ENCODE measurements around the gene EHD2.
A peak's percentile ranks its signal among the peaks of the same experiment; 100 is the strongest.
"Not testable (repeated sequence)": the region's sequence is repeated elsewhere in the genome, so short reads cannot be mapped to it uniquely, and the experiment has no call there.

The EHD2 gene

GRCh38 chr19:47750752-47751151, 37.5 kb downstream of the EHD2 start:
- DNase-seq (ENCODE audit: low read depth, low spot score): no peak

DNA sequence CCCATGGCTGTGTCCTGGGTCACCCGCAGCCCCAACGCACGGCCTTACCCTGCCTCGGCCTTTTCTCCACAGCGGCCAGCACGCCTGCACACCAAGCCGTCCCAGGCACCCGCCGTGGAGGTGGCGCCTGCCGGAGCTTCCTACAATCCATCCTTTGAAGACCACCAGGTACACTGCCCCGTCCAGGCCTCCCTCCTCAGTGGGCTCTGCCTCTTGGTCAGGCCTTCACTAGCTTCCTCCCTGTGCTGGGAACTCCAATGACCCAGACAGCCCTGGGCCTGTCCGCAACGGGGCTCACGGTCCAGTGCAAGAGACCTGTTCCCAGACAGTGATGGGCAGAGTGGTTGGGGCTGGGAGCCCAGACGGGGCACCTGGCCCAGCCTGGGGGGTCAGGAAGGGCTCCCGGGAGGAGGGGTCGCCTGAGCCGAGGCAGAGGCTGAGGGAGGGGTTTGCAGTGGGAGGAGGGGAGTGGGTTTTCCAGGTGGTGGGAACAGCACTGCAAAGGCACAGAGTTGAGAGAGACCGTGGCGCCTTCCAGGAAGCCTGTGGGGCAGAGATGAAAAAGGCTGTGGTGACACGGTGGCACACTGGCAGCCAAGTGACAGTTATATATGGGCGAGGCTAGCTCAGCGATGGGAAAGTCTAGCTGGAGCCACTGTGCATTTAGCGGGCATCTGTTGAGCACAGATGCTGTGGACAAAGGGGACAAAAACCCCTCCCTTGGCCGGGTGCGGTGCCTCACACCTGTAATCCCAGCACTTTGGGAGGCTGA, 39.4 kb downstream of the EHD2 start:
- no peak for DNase-seq (ENCODE audit: low read depth, low spot score)

DNA sequence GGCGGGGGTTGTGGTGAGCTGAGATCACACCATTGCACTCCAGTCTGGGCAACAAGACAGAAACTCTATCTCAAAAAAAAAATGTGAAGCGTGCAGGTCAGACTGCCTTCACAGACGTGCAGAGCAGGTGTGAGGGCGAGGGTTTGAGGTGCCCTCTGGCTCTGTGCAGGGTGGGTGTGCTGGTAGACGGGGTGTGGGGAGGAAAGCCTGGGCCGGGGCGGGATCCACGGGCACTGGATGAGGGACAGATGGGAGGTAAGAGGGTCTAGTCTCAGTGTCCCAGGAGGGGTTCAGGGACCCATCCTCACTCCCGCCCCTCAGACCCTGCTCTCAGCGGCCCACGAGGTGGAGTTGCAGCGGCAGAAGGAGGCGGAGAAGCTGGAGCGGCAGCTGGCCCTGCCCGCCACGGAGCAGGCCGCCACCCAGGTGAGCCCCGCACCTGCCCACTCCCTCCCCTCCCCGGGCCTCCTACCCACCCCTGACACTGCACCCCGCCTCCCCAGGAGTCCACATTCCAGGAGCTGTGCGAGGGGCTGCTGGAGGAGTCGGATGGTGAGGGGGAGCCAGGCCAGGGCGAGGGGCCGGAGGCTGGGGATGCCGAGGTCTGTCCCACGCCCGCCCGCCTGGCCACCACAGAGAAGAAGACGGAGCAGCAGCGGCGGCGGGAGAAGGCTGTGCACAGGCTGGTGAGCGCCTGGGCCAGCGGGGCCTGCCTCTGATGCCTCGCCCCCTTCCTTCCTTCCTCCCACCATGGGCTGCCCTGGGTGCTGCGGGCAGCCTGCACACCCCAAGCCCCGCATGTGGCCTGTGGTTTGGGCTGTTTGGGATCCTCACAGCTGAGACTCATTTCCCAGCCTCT, 41.2 kb downstream of the EHD2 start:
- DNase-seq (ENCODE audit: low read depth, low spot score): no peak

- DNase-seq (ENCODE audit: low read depth, low spot score): no peak
Measured at GRCh38 chr19:47755065-47755761, 42.0 kb downstream of the EHD2 start.

DNA sequence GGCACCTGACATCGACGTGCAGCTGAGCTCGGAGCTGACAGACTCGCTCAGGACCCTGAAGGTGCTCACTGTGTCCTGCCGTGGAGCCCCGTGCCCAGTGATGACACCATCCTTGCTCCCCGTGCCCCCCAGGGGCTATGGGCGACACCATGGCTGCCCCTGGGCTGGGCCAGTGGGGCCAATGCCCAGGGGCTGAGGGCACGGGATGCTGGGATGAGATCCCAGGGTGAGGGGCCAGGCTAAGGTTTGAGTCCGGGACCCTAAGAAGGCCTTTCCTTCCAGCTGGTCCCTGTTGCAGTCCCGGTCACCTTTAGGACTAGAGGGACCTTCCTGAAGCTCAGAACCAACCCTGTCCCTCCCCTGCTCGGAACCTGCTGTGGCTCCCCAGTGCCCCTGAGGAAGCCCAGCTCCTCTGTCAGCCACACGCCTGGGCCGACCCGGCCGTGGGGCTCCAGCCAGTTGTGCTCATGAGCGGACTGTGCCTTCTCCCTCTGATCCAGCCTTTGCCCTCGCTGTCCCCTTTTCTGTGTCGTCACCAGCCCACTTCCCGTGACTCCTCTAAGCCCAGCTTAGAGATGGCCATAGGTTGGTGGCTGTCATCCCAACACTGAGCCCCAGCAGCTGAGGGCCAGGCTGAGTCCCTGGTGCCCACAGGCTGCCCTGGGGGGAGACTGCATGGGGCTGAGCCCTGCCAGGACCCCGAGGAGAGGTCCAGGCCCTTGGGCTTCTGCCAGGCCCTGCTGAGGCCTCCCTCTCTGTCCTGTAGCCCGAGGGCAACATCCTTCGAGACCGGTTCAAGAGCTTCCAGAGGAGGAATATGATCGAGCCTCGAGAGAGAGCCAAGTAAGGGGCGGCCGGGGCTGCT, 42.8 kb downstream of the EHD2 start:
- DNase-seq (ENCODE audit: low read depth, low spot score): no peak

GRCh38 chr19:47756627-47756929, 43.4 kb downstream of the EHD2 start:
- no peak for DNase-seq (ENCODE audit: low read depth, low spot score)

DNA sequence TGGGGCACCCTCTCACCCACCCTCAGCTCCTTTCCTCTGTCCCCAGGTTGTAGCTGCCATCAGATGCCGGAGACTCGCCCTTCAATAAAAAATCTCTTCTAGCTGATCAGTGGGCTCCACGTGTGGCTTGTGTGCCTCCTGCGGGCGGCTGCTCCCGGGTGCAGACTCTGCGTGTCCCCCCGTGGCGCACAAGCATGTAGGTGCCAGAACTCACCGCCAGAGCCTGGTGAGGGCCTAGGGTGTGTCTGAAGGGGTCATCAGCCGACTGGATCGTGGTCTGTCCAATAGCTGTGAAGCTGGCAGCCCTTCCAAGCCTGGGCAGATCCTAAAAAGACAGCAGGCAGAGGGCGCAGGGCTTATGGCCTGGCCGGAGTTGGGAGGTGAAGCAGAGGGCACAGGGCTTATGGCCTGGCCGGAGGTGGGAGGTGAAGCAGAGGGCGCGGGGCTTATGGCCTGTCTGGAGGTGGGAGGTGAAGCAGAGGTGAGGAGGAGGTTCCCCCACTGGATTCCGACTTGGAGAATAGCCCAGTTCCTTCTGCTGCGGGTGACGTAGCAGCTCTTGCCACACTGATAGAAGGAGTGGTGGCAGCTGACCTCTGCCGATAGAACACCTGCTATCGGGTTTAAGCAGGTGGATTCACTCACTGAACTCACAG, 43.9 kb downstream of the EHD2 start:
- DNase-seq (ENCODE audit: low read depth, low spot score): no peak

DNA sequence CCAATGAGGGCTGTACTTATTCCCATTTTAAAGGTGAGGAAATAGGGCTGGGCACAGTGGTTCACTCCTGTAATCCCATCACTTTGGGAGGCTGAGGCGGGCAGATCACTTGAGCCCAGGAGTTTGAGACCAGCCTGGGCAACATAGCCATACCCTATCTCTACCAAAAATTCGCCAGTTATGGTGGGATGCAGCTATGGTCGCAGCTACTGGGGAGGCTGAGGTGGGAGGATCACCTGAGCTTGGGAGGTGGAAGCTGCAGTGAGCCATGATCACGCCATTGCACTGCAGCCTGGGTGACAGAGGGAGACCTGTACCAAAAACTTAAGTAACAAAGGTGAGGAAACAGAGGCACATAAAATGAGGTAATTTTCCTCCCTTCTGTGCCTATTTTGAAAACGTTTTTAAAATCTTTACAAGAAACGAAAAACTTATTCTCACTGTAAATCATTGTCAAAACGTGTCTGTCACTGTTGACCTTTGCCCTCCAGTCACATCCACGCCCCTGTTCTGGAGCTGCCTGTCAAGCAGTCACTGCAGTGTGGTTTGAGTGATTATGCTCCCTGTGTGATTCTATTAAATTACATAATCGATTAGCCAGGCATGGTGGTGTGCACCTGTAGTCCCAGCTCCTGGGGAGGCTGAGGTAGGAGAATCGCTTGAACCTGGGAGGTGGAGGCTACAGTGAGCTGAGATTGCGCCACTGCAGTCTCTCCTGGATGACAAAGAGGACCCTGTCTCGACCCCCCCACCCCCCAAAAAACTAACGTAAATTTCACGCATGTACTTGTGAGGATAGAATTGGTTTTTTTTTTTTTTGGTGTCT, 44.6 kb downstream of the EHD2 start:
- no peak for DNase-seq (ENCODE audit: low read depth, low spot score)

- no peak for DNase-seq (ENCODE audit: low read depth, low spot score)
Measured at GRCh38 chr19:47758443-47758804, 45.2 kb downstream of the EHD2 start.

DNA sequence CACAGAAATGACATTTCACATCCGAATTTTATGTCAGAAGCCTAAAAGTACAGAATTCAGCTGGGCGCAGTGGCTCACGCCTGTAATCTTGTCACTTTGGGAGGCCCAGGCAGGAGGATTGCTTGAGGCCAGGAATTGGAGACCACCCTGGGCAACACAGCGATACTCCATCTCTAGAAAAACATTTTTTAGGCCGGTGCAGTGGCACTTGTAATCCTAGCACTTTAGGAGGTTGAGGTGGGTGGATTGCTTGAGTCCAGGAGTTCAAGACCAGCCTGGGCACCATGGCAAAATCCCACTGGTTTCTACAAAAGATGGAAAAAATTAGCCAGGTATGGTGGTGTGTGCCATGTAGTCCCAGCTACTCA, 47.4 kb downstream of the EHD2 start:
- DNase-seq (ENCODE audit: low read depth, low spot score): no peak

GRCh38 chr19:47761566-47761965, 48.3 kb downstream of the EHD2 start:
- no peak for DNase-seq (ENCODE audit: low read depth, low spot score)

DNA sequence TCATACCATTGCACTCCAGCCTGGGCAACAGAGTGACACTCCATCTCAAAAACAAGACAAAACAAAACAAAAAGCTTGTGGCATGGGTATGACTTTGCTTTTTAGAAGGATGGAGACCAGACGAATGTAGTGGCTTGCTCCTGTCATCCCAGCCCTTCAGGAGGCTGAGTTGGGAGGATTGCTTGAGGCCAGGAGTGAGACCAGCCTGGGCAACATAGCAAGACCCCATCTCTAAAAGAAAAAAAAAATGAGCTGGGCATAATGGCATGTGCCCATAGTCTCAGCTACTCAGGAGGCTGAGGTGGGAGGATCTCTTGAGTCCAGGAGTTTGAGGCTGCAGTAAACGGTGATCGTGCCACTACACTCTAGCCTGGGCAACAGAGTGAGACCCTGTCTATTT, 48.9 kb downstream of the EHD2 start:
- DNase-seq (ENCODE audit: low read depth, low spot score): no peak

GRCh38 chr19:47762615-47763308, 49.5 kb downstream of the EHD2 start:
- no peak for DNase-seq (ENCODE audit: low read depth, low spot score)

DNA sequence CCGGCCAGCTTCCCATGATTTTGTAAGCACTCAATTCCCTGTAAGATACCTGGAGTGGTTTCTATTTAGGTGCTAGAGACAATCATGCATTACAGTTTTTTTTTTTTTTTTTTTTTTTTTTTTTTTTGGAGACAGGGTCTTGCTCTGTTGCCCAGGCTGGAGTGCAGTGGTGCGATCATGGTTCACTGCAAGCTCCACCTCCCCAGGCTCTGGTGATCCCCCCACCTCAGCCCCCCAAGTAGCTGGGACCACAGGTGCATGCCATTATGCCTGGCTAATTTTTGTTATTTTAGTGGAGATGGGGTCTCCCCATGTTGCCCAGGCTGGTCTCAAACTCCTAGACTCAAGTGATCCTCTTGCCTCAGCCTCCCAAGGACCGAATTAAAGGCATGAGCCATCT, 51.5 kb downstream of the EHD2 start:
- DNase-seq (ENCODE audit: low read depth, low spot score): not testable (repeated sequence)

- peak; percentile 79 for DNase-seq (ENCODE audit: low read depth, low spot score)
Measured at GRCh38 chr19:47765523-47766358, 52.5 kb downstream of the EHD2 start.

GRCh38 chr19:47766359-47766620, 53.1 kb downstream of the EHD2 start:
- no peak for DNase-seq (ENCODE audit: low read depth, low spot score)

GRCh38 chr19:47766670-47767069, 53.4 kb downstream of the EHD2 start:
- no peak for DNase-seq (ENCODE audit: low read depth, low spot score)

GRCh38 chr19:47767349-47767748, 54.1 kb downstream of the EHD2 start:
- no peak for DNase-seq (ENCODE audit: low read depth, low spot score)

- no peak for DNase-seq (ENCODE audit: low read depth, low spot score)
Measured at GRCh38 chr19:47768604-47769003, 55.4 kb downstream of the EHD2 start.

Measured in ELF-1 (cell line).